AG08395 (cell line): Measurements from ENCODE around the gene RNF130.

Source experiments
- DNase-seq: peaks from one replicate; pipeline ENCODE4 v3.0.0; 2012; ENCODE audit warnings: mixed read lengths, low spot score

The RNF130 gene

DNA sequence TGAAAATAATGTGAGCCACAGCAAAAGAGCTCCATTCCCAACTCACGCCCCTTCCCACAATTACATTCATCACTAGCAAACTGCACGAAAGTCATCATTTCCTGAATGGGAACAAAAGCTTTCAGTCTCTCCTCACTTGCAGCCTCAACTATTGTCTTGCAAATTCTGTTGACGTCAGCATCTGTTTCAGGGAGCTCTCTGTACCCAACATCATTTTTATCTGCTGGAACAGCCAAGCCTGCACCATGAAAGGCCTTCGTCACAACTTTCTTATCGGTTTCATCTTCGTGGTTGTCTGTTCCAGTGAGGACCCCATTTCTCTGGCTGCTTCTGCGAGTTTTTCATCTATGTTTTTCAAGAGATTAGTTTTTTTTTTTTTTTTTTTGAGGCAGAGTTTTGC, 14.3 kb upstream of the RNF130 start:
- no peak for DNase-seq

DNA sequence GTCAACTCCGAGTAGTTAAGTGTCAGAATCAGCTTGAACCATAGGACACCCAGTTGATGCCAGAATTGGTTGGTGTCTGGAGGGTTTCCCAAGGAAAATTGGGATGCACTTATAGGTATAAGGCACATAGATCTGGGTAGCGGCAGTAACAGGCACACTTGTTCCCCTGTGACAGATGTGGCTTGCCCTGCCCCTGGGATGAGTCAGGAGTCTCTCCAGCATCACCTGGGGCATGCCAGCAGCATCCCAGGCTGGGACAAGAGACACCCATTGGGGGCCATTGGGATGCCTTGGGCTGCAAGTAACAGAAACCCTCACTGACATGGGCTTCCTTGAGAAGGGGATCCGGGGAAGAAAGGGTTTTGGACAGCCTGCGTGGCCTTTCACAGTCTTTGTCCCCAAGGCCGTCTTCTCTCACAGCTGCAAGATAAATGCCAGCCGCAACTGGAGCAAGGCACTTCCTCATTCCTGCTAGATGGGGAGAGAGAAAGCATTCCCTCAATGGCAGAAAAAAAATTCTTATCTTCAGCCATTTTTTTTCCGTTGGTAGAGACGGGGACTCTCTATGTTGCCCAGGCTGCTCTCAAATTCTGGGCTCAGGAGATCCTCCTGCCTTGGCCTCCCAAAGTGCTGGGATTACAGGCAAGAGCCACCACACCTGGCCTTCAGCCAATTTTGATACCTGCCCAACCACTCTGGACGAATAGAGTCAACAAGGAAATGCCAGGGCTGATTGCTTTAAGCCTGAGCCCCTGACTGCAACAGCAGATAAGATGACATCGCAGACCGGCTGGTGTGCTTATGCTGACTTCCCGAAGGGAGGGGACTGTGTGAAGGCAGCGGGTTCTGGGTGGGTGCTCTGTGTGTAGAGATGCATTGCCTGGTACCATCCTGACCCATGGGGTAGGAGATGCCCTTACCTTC, 13.3 kb upstream of the RNF130 start:
- no peak for DNase-seq

DNA sequence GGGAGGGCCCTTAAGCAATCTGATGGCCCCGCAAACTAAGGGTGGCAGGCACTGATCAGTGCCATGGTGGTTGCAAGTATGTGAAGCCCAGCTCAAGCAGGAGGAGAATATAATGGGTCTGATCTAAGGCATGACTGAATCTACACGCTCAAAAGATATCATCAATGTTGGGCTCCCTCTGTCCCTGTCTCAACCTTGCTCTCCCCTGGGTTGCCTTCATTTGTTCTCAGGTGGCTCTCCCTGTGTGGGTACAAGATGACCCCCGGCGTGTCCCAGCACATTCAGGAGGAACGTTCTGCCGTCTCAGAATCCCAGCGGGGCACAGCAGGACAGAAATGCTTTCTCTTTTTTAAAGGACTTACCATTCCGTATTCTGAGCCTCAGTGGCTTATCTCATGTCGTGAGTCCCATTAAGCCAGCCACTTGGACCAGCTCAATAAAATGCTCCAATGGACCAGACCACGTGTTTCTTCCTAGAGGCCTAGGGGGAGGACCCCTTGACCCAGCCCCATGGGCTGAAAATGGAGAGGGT, 12.0 kb upstream of the RNF130 start:
- no peak for DNase-seq

DNA sequence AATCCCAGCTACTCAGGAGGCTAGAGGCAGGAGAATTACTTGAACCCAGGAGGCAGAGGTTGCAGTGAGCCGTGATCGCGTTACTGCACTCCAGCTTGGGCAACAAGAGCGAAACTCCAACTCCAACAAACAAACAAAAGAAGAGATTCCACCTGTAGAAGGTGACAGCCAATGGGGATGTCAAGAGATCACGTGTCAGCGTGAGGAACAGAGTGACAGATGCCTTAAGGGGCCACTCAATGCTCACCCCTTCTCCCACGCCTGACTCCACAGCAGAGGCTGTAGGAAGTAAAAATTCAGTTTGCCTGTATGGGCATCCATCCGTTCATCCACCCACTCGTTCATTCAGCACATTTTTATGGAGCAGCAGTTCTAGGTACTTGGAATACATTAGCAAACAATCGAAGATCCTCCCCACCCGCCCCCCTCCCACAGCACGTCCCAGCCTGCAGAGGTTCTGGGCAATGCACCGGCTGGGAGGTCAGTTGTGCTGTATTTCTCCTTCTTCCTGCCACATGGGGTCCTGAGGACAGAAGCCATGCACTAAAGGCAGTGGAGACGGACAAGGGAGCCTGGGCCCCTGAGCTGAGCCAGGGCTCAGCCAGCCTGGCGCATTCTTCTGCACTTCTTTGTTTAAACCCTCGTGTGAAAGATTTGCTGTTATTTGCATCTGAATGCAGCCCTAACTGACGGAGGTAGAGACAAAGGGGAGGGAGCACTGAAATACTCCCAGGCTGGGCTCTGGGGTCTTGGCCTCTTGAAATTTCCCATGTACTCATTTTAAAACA, 11.3 kb upstream of the RNF130 start:
- DNase-seq: no peak

DNA sequence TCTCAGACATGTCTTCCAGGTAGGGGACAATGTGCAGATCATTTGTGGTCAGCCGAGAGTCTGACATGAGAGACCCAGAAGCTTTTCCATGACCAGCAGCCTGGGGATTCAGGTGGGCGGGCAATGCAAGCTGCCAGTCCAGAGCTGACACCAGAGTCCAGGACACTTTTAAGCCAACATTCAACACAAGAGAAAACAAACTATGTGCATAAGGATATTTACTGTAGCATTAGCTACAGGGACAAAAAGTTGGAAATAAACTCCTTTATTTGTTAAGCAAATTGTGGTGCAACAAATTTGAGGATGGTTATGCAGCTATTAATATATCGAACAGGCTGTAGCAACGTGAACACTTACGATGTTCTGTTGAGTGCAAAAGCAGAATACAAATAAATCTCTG, 9.9 kb upstream of the RNF130 start:
- no peak for DNase-seq

DNA sequence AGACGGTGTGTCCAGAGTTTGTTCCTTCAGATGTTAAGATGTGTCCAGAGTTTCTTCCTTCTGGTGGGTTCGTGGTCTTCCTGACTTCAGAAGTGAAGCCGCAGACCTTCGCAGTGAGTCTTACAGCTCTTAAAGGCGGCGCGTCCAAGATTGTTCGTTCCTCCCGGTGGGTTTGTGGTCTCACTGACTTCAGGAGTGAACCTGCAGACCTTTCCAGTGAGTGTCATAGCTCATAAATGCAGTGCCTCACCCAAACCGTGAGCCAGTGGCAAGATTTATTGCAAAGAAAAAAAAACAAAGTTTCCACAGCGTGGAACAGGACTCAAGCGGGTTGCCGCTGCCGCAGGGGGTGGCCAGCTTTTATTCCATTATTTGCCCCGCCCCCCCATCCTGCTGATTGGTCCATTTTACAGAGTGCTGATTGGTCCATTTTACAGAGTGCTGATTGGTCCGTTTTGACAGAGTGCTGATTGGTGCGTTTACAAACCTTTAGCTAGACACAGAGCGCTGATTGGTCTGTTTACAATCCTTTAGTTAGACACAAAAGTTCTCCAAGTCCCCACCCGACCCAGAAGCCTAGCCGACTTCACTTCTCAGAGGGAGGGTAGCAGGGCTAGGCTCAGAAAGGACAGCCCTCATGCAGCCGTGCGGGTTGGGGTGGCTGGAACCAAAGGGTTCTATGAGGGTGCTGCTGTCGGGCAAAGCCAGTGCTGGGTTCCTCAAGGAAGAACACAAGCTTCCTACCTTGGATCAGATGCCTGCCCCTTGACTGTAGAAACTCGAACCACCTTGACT, 9.1 kb upstream of the RNF130 start:
- no peak for DNase-seq

DNA sequence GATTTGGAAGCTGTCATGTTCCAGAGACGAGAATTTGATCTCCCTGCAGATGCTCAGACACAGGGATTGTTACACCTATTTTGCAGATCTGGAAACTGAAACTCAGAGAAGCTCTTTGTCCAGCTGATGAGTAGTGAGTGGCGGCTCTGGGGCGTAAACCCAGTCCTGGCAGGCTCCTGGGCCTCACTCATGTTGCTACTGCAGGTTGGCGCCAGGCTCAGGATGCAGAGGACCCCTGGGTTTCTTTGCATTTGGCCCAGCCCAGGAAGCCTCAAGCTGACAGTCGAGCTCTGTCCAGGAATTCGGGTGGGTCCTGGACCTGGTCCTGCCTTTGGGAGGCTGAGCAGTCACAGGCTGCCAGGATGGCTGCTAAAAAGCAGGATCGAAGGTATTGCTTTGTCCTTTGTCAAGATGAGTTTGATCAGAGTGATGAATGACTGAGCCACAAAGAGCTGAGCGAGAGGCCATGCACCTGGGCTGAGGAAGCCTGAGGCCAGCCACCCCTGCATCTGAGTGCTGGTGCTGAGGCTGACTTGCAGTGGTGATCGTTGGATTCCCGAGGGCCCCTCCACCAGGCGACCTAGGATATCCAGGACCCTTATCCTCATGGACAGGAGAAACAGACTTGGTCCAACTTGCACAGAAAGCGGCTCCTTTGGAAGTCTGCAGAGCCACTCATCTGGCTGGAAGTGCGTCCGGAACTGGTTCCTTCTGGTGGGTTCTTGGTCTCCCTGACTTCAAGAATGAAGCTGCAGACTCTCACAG, 8.3 kb upstream of the RNF130 start:
- DNase-seq: no peak

DNA sequence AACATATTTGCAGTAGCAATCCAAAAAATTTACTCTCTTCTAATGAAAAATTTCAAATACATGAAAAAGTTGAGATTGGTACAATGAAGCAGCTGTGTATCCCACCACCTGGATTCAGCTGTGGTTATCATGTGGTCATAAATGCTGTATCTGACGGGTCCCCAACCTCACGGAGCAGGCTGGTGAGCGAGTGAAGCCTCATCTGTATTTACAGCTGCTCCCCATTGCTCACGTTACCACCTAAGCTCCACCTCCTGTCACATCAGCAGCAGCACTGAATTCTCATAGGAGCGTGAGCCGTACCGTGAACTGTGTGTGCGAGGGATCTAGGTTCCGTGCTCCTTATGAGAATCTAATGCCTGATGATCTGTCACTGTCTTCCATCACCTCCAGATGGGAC, 6.8 kb upstream of the RNF130 start:
- no peak for DNase-seq

DNA sequence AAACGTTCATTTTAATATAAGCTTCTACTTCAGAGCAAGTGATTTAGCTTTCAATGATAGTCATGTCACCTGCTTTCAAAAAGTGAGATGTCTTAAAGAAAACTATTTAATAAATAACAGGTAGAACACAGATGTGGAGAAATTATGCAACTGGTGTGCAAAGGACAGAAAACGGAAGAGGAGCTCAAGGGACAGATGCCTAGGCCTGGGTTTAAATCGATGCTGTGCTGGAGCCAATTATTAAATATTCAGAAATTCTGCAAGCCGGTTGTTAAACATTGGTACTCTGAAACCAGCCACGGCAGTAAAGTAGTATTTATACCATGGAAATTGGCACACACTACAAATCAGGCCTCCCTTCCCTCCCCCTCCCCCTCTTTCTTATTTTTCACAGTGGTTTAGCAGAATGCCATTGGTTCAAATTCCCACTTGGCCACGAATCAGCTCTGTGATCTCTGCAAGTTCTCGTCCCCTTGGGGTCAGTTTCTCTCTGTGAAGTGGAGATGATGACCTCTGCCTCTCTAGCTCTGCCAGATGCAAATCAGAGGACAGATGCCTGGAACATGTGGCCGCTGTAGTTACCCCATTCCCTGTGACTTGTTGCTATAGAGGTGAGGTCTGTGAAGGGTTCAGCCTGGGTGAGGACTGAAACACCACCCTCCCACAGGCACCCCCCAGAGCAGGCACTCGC, 6.2 kb upstream of the RNF130 start:
- no peak for DNase-seq

DNA sequence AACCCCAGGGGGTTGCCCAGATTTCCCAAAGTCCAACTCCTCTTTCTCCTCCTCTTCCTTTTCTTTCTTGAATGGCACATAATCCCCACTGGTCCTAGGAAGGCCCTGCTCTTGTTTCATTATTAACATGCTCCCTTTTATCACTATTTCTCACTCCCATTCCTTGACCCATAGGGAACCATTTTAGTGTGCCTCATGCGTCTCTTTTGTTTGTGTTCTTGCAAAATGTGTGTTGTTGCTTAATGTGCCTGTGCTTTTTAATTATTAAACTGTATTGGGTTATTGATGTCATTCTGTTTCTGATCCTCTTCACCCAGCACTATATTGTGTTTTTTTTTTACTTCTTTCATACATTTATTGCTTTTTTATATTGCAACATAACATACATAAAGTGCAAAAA, 4.1 kb upstream of the RNF130 start:
- DNase-seq: no peak

DNA sequence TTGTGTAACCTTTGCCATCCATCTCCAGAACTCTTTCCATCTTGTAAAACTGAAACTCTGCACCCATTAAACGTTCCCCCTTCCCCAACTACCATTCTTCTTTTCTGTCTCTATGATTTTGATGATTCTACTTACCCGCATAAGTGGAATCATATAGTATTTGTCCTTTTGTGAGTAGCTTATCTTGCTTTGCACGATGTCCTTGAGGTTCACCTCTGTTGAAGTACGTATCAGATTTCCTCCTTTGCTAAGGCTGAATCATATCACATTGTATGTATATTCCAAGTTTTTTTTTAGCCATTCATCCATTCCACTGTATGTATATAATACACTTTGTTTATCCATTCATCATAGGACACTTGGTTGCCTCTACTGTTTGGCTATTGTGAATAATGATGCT, 2.9 kb upstream of the RNF130 start:
- no peak for DNase-seq

DNA sequence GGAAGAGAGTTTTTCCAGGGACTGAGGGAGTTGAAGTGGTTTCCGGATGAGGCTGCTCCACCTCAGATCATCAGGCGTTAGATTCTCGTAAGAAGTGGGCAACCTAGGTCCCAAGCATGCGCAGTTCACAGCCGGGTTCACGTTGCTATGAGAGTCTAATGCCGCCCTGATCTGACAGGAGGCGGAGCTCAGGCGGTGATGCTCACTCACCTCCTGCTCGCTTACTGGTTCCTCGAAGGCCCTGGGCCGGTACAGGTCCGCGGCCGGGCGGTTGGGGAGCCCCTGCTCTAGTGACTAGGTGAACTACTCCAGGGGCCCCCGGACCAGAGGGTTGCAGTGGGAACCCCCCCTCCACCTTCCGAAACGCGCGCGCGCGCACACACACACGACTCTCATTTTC, 997 bp upstream of the RNF130 start:
- DNase-seq: no peak

DNA sequence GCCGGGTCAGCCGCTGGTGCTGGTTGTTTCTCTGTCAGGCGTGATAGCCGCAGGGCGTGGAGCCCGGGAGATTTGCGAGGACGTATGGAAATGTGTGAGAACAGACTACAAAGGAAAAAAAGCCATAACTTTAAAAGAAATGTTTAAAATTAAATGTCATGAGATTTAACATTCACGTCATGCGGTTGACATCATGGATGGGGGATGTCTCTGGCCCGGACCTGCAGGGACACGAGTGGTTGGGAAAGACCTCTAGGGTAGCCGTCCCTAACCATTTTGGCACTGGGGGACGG, 643 bp upstream of the RNF130 start:
- DNase-seq: no peak

DNA sequence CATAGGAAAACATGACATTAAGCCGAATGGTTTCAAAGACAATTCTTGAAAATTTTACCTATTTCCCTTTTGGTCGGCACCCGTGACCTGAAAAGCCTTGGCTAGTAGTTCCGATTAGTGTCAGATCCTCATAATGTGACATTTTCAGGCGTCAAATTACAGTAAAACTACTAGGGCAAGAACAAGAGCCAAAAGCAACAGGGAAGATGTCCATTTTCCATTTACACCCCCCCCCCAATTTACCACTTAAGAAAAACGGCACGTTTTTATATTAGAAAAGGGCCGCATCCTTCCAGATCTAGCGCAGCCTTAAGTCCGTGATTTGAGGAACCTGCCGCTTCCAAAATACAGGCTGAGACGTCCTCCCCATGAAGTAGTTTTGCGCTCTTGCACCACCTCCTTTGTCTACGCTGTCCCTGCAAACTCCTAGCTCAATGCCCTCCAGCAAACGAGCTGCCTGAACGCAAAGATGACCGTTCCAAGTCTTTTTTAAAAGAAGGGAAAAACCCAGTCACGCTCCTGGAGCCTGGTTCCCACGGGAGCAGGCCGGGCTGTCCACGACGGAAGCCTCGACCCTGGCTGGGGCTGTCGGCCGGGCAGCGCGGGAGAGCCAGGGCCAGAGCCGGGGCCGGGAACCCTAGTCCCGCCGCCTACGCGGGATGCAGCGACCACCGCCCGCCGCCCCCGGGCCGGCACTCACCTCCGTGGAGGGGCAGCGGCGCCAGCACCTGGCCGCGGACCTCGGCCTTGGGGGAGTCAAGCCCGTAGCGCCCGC, 616 bp downstream of the RNF130 start:
- DNase-seq: peak; percentile 47

DNA sequence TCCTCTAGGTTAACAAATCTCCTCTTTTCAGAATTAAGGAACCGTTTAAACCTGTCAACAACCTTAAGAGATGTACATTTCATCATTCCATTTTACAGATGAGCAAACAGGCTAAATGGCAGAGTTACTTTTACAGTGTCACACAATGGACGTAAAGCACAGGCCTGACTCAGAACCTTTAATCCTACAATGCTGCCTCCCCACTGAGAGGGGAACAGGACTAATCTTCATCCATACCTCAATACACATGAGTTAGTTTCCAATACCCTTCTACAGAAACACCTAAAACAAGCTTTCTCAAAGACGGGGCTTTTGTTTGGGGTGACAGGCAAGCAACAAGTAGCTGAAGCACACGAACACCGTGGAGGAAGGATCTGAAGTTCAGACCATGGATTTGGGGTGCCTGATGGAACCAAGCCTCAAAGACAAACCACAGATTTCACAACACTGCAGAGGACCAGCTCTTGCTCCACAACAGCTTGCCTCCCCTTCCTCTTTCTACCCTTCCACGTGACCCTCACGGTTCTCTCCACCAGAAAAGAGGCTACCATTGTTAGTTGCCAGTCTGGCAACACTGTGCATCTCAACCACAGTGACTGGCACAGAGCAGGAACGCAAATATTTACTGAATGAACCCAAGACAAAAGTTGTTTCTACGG, 1.8 kb downstream of the RNF130 start:
- DNase-seq: no peak

DNA sequence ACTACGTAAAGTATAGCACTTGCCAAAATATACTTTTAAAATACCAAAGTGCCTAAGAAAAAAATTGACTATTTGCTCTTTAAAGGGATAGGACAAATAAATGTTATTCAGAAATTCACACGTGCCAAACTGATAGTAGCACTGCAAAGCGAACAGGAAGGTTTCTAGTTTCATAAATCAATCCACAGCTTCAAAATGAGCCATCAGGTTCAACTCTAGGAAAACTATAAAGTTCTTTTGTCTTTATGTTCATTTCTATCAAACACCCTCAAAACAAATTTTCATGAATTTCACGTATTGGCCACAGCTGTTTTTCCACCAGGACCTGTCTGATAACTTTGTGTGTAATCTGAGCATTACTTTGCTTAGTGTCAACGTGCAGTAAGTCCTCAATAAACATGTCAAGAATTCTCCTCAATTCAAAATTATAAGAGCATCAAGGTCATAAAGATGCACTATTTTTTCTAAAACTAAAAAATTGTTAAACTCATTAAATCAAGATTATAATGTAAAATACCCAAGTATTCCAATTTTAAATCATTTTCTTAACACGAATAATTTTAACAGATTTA, 3.0 kb downstream of the RNF130 start:
- DNase-seq: no peak

DNA sequence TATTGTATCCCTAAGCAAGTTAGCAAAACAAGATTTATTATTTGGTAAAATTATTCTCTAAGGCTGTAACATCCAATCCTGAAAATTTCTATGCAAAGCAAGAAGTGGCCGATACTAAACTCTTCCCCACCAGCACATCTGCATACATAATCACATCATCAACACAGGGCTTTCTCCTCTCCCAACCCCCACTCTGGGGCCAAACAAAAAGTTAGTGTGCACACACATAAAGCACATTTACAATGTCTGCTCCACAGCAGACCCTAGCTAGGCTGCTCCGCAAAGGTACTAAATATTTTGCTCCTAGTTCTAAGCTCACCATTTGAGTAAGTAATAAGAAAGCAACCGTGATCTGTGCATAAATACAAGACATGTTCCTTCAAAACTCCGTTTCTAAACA, 3.6 kb downstream of the RNF130 start:
- DNase-seq: no peak

DNA sequence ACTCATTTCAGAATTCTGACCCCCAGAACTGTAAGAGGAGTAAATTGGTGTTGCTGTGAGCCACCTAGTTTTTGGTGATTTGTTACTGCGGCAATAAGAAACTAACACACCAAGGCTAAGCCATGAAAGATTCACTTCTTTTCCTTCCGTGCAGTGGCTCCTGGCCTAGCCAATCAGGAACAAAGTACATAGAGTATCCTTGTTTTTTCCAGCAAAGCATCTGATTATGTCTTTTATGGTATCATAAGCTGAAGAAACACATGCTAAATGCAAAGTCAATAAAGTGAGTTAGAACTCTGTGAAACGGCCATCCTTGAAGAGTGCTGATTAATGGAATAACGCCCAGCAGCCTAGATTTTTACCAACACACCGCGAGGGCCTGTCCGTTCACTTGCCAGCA, 11.4 kb downstream of the RNF130 start:
- DNase-seq: no peak

DNA sequence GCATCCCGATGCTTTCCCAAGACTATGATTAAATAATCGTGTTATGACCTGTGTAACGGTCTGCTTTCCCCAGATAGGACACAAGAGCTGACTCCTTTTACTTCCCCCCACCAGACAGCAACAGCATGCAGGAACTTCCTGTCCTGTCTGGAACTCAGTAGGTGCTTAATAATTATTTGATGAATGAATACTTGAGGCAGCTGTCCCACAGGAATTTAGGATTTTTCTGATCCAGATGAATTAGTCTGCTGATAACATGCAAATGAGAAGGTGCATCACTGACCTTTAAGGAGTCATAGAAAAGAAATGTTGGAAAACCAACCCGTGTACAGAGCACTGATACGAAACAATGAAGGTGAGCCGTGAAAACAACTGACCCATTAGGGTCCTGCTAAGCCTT, 12.2 kb downstream of the RNF130 start:
- DNase-seq: no peak
